LNCAP (cell line): ENCODE data around the gene NRF1.

Experiments
- CTCF ChIP-seq: fragments of 450-650 bp; IDR thresholded peaks from 2 replicates; pipeline ENCODE4 v1.5.1; 2017; ENCODE audit warnings: mild to moderate bottlenecking

The NRF1 gene

GRCh38 chr7:129801882-129802281, 190.4 kb downstream of the NRF1 start:
- no peak for TF ChIP-seq CTCF

GRCh38 chr7:129803546-129804081, 192.1 kb downstream of the NRF1 start:
- no peak for TF ChIP-seq CTCF

- TF ChIP-seq CTCF = no peak
Measured at GRCh38 chr7:129804111-129804889, 192.8 kb downstream of the NRF1 start.

GRCh38 chr7:129804890-129805719, 193.6 kb downstream of the NRF1 start:
- TF ChIP-seq CTCF = no peak
